Caki2 (cell line): ENCODE results near the gene PPP2R2B. TPM values are rescaled to one million over a fixed set of nuclear protein-coding genes. Genes with fewer than 3 reads are reported as not detected.
A peak's percentile ranks its signal among the peaks of the same experiment; 100 is the strongest.
"Not testable (repeated sequence)": the region's sequence is repeated elsewhere in the genome, so short reads cannot be mapped to it uniquely, and the experiment has no call there.

Source experiments
- DNase-seq: peaks from one replicate; pipeline ENCODE4 v3.0.0-alpha.2; 2015; ENCODE audit warnings: low read depth
- in situ Hi-C: cut with HindIII; loops from 2 replicates; pipeline ENCODE4 v1.10.0; 2016; ENCODE audit warnings: low sequenced_read_pairs, low pct_unique_long_range_greater_than_20kb, mixed read lengths
- total RNA-seq: library from RNA; depleted of rRNA; stranded (reverse); fragments of >200 nt; shearing (Covaris generic); gene quantifications from 2 replicates; pipeline ENCODE4 v1.2.3, GENCODE V29; 2014; ENCODE audit warnings: low replicate concordance

Gene PPP2R2B
- total RNA-seq, 1 experiment from 2014 or later, result 10.8 TPM

DNA sequence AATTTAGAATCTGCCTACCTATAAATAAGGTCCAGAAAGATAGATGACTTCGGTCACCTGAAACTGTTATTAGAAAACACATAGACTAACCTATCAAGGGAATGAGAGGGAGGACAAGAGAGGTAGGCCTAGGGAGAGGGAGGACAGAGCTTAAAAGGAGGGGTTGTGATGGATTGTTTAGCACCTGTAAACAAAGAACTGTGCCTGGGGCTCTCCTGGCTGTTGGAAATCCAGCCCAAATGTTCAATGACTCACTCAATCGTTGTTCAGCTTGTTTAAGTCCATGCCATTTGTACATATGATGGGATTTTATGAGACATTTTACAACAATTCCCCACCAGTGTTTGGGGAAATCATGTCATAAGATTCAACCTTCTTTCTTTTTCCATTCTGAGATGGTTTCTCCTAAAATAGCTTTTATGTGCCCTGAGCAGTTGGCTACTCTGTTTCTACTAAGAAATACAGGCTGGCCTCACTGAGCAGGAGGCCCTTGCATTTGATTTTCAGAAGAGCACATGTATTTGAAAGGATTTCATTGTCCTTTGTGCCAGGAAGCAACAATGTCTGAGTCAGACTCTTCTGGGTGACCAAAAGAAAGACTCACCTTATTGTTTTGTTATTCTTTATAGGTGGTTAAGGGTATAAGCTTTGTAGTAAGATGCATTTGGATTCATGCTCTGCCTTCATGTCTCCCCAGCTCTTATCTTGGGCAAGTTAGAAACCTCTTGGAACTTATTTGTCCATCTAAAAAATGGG is 314.4 kb downstream of the PPP2R2B start:
- no peak for DNase-seq
- in situ Hi-C loops, result no loop called here

GRCh38 chr5:146562461-146562860 is 316.1 kb downstream of the PPP2R2B start:
- no peak for DNase-seq
- in situ Hi-C loops, result no loop called here

- in situ Hi-C loops, result no loop called here
Measured at GRCh38 chr5:146561711-146562110, 316.8 kb downstream of the PPP2R2B start.

DNA sequence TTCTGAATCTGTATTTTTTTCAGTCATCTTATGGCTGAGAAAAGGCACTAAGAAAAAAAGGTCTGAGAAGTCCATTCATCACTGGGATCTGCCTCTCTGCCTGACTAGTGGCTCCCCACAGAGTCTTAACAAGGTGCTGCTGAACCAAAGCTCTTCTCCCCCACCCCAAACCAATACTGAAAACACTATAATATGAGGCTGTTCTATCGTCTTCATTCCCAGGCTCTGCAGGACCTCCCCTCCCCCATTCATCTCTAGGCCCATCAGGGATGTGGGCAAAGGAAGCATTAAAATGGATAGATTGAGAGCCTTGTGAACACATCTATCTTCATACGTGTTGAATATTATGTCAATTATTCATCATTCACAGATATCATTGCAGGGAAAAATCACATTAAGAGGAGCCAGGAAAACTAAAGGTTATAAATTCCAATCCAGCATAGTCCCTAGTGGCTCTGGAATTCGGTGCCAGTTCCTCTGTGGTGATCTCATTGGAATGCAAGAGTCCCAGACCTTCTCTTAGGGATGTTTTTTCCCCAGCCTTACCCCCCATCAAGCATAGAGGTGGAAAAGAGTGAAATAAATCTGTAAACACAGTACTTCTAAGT is 318.2 kb downstream of the PPP2R2B start:
- DNase-seq, result no peak
- in situ Hi-C loops, result no loop called here

More at GRCh38 chr5:146561711-146562110, 316.8 kb downstream of the PPP2R2B start:
- DNase-seq, result no peak

- in situ Hi-C loops, DNase-seq: not testable (repeated sequence)
Measured at GRCh38 chr5:146556884-146557283, 321.7 kb downstream of the PPP2R2B start.

DNA sequence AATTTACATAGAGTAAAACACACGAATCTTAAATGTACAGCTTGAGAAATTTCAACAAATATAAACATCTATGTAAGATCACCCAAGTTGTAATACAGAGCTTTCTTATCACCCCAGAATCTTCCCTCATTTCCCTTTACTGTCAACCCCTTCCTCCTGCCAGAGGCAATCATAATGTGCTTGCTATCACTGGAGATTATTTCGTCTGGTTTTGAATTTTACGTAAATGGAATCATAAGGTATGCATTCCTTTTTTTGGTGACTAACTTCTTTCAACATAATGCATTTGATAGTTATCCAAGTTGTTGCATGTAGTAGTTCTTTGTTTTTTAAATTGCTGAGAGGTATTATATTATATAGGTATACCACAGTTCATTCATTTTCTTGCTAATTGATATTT is 325.1 kb downstream of the PPP2R2B start:
- DNase-seq, result no peak
- in situ Hi-C loops, result no loop called here

DNA sequence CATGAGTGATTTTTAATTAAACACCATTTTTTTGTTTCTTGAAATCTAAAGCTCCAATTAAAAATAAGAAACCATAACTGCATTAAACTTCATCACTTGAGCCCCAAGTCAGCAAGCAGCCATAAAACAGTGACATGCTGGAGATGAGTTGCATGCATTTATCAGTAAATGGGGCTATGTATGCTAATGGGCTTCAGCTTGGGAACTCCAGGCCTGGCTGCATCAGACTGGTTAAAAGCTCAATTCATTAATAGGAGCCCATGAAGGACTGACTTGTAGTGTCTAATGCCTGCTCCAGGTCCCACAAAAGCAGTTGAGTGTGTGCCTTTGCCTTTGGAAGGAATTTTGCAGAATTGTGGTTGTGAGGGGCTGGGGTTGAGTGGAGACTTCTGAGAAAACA is 328.9 kb downstream of the PPP2R2B start:
- in situ Hi-C loops, result no loop called here

GRCh38 chr5:146548781-146549449 is 329.6 kb downstream of the PPP2R2B start:
- in situ Hi-C loops, result no loop called here
- no peak for DNase-seq

More for the DNA sequence above, 328.9 kb downstream of the PPP2R2B start:
- DNase-seq, result no peak

DNA sequence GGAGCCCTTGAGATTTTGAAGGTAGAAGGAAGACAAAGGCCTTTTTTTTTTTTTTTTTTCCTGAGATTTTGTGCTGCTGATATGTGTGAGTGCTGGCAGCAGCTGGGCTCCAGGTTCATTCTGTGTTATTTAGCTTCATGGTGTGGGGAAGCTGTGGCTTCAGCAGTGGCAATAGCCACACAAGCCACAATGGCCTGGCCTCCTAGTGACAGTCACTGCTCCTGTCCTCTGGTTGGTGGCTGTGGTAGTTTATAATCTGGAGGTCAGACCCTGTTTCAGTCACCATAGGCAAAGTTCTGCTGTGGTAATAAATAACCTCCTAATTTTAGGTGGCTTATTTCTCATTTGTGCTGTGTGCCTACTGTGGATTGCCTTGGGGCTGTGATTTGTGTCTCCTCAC is 334.3 kb downstream of the PPP2R2B start:
- in situ Hi-C loops, result no loop called here
- no peak for DNase-seq

GRCh38 chr5:146541958-146542849 is 336.4 kb downstream of the PPP2R2B start:
- DNase-seq, result peak; percentile 45
- in situ Hi-C loops, result no loop called here

DNA sequence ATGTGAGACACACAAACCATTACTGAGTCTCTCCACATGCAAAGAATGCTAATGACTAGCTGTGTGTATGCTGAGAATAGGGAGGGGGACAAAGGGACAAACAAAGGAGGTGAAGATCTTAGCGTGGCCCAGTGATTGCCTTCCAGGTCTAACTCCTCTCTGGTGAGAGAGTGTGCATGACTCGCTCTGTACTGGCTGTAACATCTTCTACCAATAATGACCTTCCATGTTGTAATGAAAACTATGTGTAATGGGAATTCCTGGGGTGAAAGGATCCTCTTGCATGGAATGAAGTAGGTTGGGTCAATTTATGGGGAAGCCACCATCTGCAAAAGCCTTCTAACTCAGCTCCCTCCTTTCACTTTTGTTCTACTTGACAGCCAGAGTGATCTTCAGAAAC is 338.1 kb downstream of the PPP2R2B start:
- DNase-seq, result no peak
- in situ Hi-C loops, result no loop called here

DNA sequence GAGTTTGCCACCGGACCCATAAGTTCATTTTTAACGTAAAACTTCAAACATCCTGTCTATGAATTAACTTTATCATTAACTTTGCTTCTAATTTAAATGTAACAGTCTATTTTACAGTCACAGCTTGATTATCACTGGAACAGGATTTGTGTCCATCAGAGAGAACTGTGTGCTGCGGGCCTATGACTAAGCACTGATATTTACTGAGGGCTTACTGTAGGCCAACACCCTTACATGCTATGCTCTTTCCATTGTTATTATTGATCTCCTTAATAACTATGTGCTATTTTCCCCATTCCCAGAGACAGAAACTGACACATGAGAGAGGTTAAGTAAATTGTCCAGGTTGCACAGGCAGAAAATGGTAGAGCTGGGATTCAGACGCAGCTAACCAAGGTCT is 338.6 kb downstream of the PPP2R2B start:
- DNase-seq, result no peak
- in situ Hi-C loops, result no loop called here

GRCh38 chr5:146538432-146538831 is 340.1 kb downstream of the PPP2R2B start:
- in situ Hi-C loops, result no loop called here
- DNase-seq, result no peak

DNA sequence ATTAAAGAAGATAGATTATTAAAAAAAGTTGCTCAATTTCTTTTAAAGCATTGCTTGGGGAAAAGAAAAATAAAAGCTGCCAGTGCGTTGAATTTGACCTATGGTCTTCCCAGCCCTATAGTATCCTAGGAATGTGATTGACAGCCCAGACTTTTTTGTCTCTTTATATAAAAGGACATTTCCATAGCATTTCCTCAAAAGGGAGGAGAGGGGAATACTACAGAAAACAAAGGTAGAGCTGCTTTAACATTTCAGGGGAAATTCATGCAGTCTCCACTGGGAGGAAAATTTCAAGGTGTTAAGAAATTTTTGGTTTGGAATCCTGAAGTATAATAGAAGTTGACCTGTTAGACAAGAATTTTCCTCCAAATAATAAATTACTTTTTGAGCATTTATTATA is 344.7 kb downstream of the PPP2R2B start:
- in situ Hi-C loops, result no loop called here
- no peak for DNase-seq

DNA sequence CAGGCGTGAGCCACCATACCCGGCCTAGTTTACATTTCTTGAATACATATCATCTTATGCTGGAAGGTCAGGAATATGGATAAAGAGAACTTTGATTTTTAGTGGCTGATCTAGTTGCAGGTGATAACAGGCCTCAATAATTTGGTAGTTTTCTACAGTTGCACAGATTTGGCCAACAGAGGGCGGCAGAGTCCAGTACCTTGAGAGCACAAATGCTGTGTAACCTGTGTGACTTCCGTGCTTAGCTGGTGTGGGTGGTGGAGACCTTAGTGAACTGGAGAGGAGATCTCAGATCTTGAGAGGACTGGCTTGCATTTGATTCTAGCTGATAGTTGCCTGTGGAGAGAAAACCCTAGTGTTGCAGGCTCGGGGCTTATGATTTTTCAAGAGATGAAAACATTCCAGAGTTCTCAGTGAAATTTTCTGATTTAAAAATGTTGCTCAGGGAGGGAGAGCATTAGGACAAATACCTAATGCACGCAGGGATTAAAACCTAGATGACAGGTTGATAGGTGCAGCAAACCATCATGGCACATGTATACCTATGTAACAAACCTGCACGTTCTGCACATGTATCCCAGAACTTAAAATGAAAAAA is 345.2 kb downstream of the PPP2R2B start:
- DNase-seq, result peak; percentile 40
- in situ Hi-C loops, result no loop called here
